DOHH2 (cell line): Measurements from ENCODE around the gene LRPAP1.

Experiments used
- H3F3A ChIP-seq: fragments of 200-600 bp; sonication (generic), shearing (Covaris generic); 2 replicates; pipeline ENCODE4 v1.6.0; 2016; ENCODE audit warnings: antibody characterized with exemption, mild to moderate bottlenecking; ENCODE audit not compliant: control insufficient read depth, insufficient read depth
- H3K27ac ChIP-seq: fragments of 200-600 bp; sonication (generic); 2 replicates; pipeline ENCODE4 v1.5.1; 2014; ENCODE audit warnings: low read depth, mild to moderate bottlenecking, low read length, moderate library complexity
- H3K27me3 ChIP-seq: fragments of 200-600 bp; sonication (generic); 2 replicates; pipeline ENCODE4 v1.6.1; 2014; ENCODE audit warnings: mild to moderate bottlenecking, low read length, mixed read lengths; ENCODE audit not compliant: control insufficient read depth
- H3K36me3 ChIP-seq: fragments of 200-600 bp; sonication (generic); 2 replicates; pipeline ENCODE4 v1.6.1; 2014; ENCODE audit warnings: mild to moderate bottlenecking, low read length, moderate library complexity, mixed read lengths; ENCODE audit not compliant: control insufficient read depth
- H3K4me1 ChIP-seq: fragments of 200-600 bp; sonication (generic); 2 replicates; pipeline ENCODE4 v1.6.1; 2014; ENCODE audit warnings: mild to moderate bottlenecking, low read length, mixed read lengths; ENCODE audit not compliant: control insufficient read depth
- H3K4me2 ChIP-seq: fragments of 200-600 bp; sonication (generic); 2 replicates; pipeline ENCODE4 v1.6.0; 2014; ENCODE audit warnings: mild to moderate bottlenecking, low read length, moderate library complexity
- H3K4me3 ChIP-seq: fragments of 200-600 bp; sonication (generic); 2 replicates; pipeline ENCODE4 v1.5.1; 2014; ENCODE audit warnings: mild to moderate bottlenecking, low read length, mixed read lengths
- H3K79me2 ChIP-seq: fragments of 200-600 bp; sonication (generic); 2 replicates; pipeline ENCODE4 v1.6.1; 2014; ENCODE audit warnings: mild to moderate bottlenecking, low read length, mixed read lengths; ENCODE audit not compliant: control insufficient read depth
- H3K9me2 ChIP-seq: fragments of 200-600 bp; sonication (generic); replicated peaks from 2 replicates; pipeline ENCODE4 v1.6.1; 2014; ENCODE audit warnings: mild to moderate bottlenecking, low read length, mixed read lengths; ENCODE audit not compliant: control insufficient read depth
- H3K9me3 ChIP-seq: fragments of 200-600 bp; sonication (generic); 2 replicates; pipeline ENCODE4 v1.6.1; 2014; ENCODE audit warnings: antibody characterized with exemption, low read length, mixed read lengths; ENCODE audit not compliant: control insufficient read depth, insufficient read depth
- H4K20me1 ChIP-seq: fragments of 200-600 bp; sonication (generic); 2 replicates; pipeline ENCODE4 v1.6.0; 2014; ENCODE audit warnings: low read depth, mild to moderate bottlenecking, antibody characterized with exemption, low read length, moderate library complexity; ENCODE audit not compliant: control insufficient read depth, insufficient read depth
- EZH2phosphoT487 ChIP-seq: fragments of 200-600 bp; sonication (generic); IDR thresholded peaks from 2 replicates; pipeline ENCODE4 v1.6.1; 2017; ENCODE audit warnings: borderline replicate concordance, mild to moderate bottlenecking, antibody characterized with exemption, low read length, moderate library complexity, mixed read lengths
- TF ChIP-seq, protein P1 (sequence below): fragments of 200-600 bp; sonication (generic); IDR thresholded peaks from one replicate; pipeline ENCODE4 v1.5.1; 2014; ENCODE audit warnings: antibody characterized with exemption, mild to moderate bottlenecking, low read depth, low read length; ENCODE audit not compliant: poor library complexity, severe bottlenecking

The LRPAP1 gene

DNA sequence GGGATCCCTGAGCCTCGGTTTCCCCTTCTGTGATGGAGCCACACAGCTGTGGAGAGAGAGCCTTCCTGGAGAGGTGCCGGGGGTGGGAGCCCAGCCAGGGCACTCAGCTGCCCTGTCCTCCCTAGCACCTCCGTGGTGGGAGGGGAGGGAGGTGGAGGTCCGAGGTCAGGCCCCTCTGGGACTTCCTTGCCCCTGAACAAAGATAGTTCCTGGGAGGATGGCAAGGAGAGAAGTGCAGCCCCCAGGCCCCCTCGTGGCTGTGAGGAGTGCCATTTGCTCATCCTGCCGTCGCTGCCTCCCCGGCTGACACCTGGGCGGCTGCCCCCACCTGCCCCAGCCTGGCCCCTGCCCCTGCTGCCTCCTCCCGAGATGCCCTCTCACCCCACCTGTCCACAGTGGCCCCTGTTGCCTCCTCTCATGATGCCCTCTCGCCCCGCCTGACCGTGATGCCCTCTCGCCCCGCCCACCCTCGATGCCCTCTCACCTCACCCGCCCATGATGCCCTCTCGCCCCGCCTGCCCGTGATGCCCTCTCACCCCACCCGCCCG, 56.4 kb downstream of the LRPAP1 start:
- H4K20me1 ChIP-seq = no peaks in the 10 kb centered on the region
- no peak overlapping the region for H3K4me3 ChIP-seq
- no peaks in the 10 kb centered on the region for H3K36me3 ChIP-seq
- no peak overlapping the region for H3K27ac ChIP-seq
- no peaks in the 10 kb centered on the region for H3F3A ChIP-seq
- no peak for TF ChIP-seq EZH2phosphoT487
- TF ChIP-seq, protein P1, sequence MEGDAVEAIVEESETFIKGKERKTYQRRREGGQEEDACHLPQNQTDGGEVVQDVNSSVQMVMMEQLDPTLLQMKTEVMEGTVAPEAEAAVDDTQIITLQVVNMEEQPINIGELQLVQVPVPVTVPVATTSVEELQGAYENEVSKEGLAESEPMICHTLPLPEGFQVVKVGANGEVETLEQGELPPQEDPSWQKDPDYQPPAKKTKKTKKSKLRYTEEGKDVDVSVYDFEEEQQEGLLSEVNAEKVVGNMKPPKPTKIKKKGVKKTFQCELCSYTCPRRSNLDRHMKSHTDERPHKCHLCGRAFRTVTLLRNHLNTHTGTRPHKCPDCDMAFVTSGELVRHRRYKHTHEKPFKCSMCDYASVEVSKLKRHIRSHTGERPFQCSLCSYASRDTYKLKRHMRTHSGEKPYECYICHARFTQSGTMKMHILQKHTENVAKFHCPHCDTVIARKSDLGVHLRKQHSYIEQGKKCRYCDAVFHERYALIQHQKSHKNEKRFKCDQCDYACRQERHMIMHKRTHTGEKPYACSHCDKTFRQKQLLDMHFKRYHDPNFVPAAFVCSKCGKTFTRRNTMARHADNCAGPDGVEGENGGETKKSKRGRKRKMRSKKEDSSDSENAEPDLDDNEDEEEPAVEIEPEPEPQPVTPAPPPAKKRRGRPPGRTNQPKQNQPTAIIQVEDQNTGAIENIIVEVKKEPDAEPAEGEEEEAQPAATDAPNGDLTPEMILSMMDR = no peak
- H3K9me3 ChIP-seq = no peaks in the 10 kb centered on the region
- H3K4me2 ChIP-seq = no peak overlapping the region
- H3K9me2 ChIP-seq = no peaks in the 10 kb centered on the region
- no peaks in the 10 kb centered on the region for H3K79me2 ChIP-seq
- 0 out of 2 replicates have a peak, but pooled peaks cover 1% of the 10 kb centered on the region for H3K27me3 ChIP-seq
- no peaks in the 10 kb centered on the region for H3K4me1 ChIP-seq

DNA sequence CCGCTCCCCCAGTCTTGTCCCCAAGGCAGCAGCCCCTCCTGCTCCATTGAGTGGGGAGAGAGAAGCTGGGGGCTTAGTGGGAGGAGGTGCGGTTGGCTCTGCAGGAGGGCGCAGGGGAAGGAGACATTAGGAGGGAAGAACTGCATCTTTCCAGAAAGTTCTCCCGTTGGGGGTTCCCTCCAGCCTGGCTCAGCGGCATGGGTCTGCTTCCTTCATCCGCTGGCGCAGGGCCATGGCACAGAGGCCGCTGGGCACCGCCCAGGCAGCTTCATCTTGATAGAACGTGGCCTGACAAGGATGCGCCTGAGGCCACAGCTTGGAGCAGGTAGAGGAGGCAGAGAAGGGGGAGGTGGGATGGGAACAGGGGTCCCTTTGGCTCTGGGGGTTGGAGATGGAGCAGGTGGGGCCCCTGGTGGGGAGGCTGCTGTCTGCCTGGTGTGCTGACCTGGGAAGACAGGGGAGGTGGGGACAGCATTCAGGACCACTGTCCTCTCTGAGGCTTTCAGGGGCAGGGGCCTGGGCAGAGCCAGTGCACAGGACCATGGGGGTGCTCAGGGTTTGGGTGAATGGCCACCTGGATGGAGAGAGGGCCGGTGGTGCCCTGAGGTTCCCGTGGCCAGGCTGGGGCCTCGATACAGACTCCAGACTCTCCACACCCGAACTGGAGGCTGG, 57.0 kb downstream of the LRPAP1 start:
- H3F3A ChIP-seq = no peaks in the 10 kb centered on the region
- H3K4me2 ChIP-seq = no peak overlapping the region
- no peaks in the 10 kb centered on the region for H3K9me2 ChIP-seq
- H3K27ac ChIP-seq = no peak overlapping the region
- TF ChIP-seq EZH2phosphoT487 = no peak
- H3K4me3 ChIP-seq = no peak overlapping the region
- H3K4me1 ChIP-seq = no peaks in the 10 kb centered on the region
- H3K36me3 ChIP-seq = no peaks in the 10 kb centered on the region
- no peaks in the 10 kb centered on the region for H3K27me3 ChIP-seq
- no peaks in the 10 kb centered on the region for H4K20me1 ChIP-seq
- H3K9me3 ChIP-seq = no peaks in the 10 kb centered on the region
- no peaks in the 10 kb centered on the region for H3K79me2 ChIP-seq

DNA sequence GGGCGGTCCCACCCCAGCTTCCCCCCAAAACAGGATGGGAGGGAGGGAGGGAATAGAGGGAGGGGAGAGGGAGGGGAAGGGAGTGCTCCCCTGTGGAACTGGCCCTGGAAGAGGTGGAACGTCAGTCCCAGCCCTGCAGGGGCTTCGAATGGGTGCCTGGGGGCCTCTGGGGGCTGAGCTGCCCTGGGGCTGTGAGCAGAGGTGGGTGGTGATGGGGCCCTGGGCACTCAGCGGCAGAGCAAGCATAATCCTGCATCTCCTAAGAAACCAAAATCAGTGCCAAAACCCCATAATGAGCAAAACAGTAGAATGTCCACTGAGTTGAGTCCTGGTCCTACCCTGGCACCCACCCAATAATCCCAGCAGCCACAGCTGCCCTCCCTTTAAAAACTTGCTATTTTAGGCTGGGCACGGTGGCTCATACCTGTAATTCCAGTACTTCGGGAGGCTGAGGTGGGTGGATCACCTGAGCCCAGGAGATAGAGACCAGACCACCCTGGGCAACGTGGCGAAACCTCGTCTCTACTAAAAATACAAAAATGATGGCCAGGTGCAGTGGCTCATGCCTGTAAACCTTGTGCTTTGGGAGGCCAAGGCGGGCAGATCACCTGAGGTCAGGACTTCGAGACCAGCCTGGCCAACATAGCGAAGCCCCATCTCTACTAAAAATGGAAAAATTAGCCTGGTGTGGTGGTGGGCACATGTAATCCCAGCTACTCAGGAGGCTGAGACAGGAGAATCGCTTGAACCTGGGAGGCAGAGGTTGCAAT, 58.0 kb downstream of the LRPAP1 start:
- no peaks in the 10 kb centered on the region for H3K27me3 ChIP-seq

More for the DNA sequence above, 58.0 kb downstream of the LRPAP1 start:
- no peak overlapping the region for H3K27ac ChIP-seq
- no peaks in the 10 kb centered on the region for H3K4me1 ChIP-seq
- no peaks in the 10 kb centered on the region for H3K79me2 ChIP-seq
- no peaks in the 10 kb centered on the region for H3F3A ChIP-seq
- H3K36me3 ChIP-seq = no peaks in the 10 kb centered on the region
- no peaks in the 10 kb centered on the region for H3K9me3 ChIP-seq
- H4K20me1 ChIP-seq = no peaks in the 10 kb centered on the region
- H3K9me2 ChIP-seq = no peaks in the 10 kb centered on the region
- H3K4me2 ChIP-seq = no peak overlapping the region
- no peak for TF ChIP-seq EZH2phosphoT487
- TF ChIP-seq, protein P1 = no peak
- no peak overlapping the region for H3K4me3 ChIP-seq
